GM23338 (cell line): ENCODE results near the gene ANO4.

Experiments
- CREB1 ChIP-seq: fragments of 250-450 bp; sonication (Bioruptor Pico); IDR thresholded peaks from 2 replicates; pipeline ENCODE4 v1.5.0; 2020; ENCODE audit warnings: low read depth, mild to moderate bottlenecking, moderate library complexity
- EZH2 ChIP-seq: fragments of 200-600 bp; sonication (generic); IDR thresholded peaks from one replicate; pipeline ENCODE4 v1.8.0; 2017; ENCODE audit warnings: antibody characterized with exemption, mild to moderate bottlenecking, low read depth; ENCODE audit not compliant: unreplicated experiment
- EZH2phosphoT487 ChIP-seq: fragments of 200-600 bp; sonication (generic); IDR thresholded peaks from one replicate; pipeline ENCODE4 v1.8.1; 2018; ENCODE audit warnings: antibody characterized with exemption; ENCODE audit not compliant: unreplicated experiment
- JUNB ChIP-seq: IDR thresholded peaks from one replicate; pipeline ENCODE4 v1.6.1; 2016; ENCODE audit warnings: antibody characterized with exemption; ENCODE audit not compliant: unreplicated experiment
- NANOG ChIP-seq: IDR thresholded peaks from 2 replicates; pipeline ENCODE4 v1.6.1; 2016; ENCODE audit warnings: antibody characterized with exemption, borderline replicate concordance
- POLR2AphosphoS5 ChIP-seq: IDR thresholded peaks from 2 replicates; pipeline ENCODE4 v1.6.1; 2016; ENCODE audit warnings: antibody characterized with exemption, low read depth
- STAT1 ChIP-seq: IDR thresholded peaks from one replicate; pipeline ENCODE4 v1.6.1; 2016; ENCODE audit warnings: antibody characterized with exemption; ENCODE audit not compliant: unreplicated experiment
- ZNF114 ChIP-seq: fragments of 250-450 bp; sonication (Bioruptor Pico); IDR thresholded peaks from 2 replicates; pipeline ENCODE4 v1.5.0; 2020; ENCODE audit warnings: mild to moderate bottlenecking, moderate library complexity
- TF ChIP-seq, protein P1 (sequence below), 2 experiments: fragments of 200-600 bp in 1 of 2; sonication (generic) in 1 of 2; conservative IDR thresholded peaks; 2 replicates each; pipeline versions ENCODE4 v1.5.1 to v1.6.1; 2016 to 2017; ENCODE audit warnings: antibody characterized with exemption in 2 of 2, low read depth in 2 of 2, mild to moderate bottlenecking in 2 of 2, moderate library complexity in 1 of 2
- TF ChIP-seq, protein P2 (sequence below): IDR thresholded peaks from one replicate; pipeline ENCODE4 v1.6.1; 2018; ENCODE audit warnings: antibody characterized with exemption; ENCODE audit not compliant: unreplicated experiment
- TF ChIP-seq, protein P3 (sequence below): fragments of 250-450 bp; sonication (Bioruptor Pico); IDR thresholded peaks from 2 replicates; pipeline ENCODE4 v1.5.0; 2020; ENCODE audit warnings: mild to moderate bottlenecking, moderate library complexity

DNA sequence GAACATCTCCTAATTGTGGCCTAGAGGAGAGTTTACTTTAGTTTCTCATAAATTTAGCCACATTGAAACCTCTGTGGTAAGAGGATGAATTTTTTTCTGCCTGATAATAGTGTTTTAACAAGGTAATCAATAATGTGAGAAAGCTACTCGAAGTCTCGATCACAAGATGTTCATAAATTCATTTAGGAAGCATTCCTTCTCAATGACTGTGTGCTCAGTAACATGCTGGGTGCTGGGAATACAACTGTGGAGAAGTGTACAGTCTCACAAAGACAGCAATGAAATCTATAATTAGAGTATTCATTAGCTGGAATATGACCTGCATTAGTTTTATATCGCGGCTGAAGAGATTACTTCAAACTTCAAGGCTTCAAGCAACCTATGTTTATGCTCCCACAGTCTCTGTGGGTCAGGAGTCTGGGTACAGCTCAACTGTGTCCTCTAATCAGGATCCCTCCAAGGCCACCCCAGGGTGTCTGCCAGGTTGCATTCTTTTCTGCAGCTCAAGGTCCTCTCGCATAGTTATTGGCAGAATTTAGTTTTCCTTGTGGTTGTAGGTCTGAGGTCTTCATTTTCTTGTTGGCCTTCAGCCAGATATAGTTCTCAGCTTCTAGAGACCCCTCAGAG is 167.6 kb downstream of the ANO4 start:
- TF ChIP-seq, protein P1, sequence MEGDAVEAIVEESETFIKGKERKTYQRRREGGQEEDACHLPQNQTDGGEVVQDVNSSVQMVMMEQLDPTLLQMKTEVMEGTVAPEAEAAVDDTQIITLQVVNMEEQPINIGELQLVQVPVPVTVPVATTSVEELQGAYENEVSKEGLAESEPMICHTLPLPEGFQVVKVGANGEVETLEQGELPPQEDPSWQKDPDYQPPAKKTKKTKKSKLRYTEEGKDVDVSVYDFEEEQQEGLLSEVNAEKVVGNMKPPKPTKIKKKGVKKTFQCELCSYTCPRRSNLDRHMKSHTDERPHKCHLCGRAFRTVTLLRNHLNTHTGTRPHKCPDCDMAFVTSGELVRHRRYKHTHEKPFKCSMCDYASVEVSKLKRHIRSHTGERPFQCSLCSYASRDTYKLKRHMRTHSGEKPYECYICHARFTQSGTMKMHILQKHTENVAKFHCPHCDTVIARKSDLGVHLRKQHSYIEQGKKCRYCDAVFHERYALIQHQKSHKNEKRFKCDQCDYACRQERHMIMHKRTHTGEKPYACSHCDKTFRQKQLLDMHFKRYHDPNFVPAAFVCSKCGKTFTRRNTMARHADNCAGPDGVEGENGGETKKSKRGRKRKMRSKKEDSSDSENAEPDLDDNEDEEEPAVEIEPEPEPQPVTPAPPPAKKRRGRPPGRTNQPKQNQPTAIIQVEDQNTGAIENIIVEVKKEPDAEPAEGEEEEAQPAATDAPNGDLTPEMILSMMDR (conservative IDR thresholded peaks at IDR 0.05; ENCODE audit: low read depth in 2 of 2) = no peak
- TF ChIP-seq CREB1 (CRISPR knock-in tag) = no peak
- TF ChIP-seq, protein P2, sequence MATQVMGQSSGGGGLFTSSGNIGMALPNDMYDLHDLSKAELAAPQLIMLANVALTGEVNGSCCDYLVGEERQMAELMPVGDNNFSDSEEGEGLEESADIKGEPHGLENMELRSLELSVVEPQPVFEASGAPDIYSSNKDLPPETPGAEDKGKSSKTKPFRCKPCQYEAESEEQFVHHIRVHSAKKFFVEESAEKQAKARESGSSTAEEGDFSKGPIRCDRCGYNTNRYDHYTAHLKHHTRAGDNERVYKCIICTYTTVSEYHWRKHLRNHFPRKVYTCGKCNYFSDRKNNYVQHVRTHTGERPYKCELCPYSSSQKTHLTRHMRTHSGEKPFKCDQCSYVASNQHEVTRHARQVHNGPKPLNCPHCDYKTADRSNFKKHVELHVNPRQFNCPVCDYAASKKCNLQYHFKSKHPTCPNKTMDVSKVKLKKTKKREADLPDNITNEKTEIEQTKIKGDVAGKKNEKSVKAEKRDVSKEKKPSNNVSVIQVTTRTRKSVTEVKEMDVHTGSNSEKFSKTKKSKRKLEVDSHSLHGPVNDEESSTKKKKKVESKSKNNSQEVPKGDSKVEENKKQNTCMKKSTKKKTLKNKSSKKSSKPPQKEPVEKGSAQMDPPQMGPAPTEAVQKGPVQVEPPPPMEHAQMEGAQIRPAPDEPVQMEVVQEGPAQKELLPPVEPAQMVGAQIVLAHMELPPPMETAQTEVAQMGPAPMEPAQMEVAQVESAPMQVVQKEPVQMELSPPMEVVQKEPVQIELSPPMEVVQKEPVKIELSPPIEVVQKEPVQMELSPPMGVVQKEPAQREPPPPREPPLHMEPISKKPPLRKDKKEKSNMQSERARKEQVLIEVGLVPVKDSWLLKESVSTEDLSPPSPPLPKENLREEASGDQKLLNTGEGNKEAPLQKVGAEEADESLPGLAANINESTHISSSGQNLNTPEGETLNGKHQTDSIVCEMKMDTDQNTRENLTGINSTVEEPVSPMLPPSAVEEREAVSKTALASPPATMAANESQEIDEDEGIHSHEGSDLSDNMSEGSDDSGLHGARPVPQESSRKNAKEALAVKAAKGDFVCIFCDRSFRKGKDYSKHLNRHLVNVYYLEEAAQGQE = no peak
- no peak for TF ChIP-seq JUNB
- TF ChIP-seq EZH2 = no peak
- TF ChIP-seq POLR2AphosphoS5 = no peak
- TF ChIP-seq ZNF114 = no peak
- TF ChIP-seq NANOG = no peak
- no peak for TF ChIP-seq EZH2phosphoT487
- TF ChIP-seq, protein P3, sequence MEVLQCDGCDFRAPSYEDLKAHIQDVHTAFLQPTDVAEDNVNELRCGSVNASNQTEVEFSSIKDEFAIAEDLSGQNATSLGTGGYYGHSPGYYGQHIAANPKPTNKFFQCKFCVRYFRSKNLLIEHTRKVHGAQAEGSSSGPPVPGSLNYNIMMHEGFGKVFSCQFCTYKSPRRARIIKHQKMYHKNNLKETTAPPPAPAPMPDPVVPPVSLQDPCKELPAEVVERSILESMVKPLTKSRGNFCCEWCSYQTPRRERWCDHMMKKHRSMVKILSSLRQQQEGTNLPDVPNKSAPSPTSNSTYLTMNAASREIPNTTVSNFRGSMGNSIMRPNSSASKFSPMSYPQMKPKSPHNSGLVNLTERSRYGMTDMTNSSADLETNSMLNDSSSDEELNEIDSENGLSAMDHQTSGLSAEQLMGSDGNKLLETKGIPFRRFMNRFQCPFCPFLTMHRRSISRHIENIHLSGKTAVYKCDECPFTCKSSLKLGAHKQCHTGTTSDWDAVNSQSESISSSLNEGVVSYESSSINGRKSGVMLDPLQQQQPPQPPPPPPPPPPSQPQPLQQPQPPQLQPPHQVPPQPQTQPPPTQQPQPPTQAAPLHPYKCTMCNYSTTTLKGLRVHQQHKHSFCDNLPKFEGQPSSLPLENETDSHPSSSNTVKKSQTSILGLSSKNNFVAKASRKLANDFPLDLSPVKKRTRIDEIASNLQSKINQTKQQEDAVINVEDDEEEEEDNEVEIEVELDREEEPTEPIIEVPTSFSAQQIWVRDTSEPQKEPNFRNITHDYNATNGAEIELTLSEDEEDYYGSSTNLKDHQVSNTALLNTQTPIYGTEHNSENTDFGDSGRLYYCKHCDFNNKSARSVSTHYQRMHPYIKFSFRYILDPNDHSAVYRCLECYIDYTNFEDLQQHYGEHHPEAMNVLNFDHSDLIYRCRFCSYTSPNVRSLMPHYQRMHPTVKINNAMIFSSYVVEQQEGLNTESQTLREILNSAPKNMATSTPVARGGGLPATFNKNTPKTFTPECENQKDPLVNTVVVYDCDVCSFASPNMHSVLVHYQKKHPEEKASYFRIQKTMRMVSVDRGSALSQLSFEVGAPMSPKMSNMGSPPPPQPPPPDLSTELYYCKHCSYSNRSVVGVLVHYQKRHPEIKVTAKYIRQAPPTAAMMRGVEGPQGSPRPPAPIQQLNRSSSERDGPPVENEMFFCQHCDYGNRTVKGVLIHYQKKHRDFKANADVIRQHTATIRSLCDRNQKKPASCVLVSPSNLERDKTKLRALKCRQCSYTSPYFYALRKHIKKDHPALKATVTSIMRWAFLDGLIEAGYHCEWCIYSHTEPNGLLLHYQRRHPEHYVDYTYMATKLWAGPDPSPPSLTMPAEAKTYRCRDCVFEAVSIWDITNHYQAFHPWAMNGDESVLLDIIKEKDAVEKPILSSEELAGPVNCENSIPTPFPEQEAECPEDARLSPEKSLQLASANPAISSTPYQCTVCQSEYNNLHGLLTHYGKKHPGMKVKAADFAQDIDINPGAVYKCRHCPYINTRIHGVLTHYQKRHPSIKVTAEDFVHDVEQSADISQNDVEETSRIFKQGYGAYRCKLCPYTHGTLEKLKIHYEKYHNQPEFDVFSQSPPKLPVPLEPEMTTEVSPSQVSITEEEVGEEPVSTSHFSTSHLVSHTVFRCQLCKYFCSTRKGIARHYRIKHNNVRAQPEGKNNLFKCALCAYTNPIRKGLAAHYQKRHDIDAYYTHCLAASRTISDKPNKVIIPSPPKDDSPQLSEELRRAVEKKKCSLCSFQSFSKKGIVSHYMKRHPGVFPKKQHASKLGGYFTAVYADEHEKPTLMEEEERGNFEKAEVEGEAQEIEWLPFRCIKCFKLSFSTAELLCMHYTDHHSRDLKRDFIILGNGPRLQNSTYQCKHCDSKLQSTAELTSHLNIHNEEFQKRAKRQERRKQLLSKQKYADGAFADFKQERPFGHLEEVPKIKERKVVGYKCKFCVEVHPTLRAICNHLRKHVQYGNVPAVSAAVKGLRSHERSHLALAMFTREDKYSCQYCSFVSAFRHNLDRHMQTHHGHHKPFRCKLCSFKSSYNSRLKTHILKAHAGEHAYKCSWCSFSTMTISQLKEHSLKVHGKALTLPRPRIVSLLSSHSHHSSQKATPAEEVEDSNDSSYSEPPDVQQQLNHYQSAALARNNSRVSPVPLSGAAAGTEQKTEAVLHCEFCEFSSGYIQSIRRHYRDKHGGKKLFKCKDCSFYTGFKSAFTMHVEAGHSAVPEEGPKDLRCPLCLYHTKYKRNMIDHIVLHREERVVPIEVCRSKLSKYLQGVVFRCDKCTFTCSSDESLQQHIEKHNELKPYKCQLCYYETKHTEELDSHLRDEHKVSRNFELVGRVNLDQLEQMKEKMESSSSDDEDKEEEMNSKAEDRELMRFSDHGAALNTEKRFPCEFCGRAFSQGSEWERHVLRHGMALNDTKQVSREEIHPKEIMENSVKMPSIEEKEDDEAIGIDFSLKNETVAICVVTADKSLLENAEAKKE (CRISPR knock-in tag) = no peak
- TF ChIP-seq STAT1 = no peak
